ENCODE results near the gene GALNT10. TPM values are rescaled to one million over a fixed set of nuclear protein-coding genes. Genes with fewer than 3 reads are reported as not detected.

GALNT10 gene
- polyA plus RNA-seq, 1 of the 3 experiments (the other 2 are of a cell fraction): 56.3 TPM

- TF ChIP-seq CTCF (IDR thresholded peaks at IDR 0.05): no peak
- TF ChIP-seq NFIC (IDR thresholded peaks at IDR 0.05; ENCODE audit: borderline replicate concordance): no peak
Measured at GRCh38 chr5:154209591-154210081, 19.1 kb downstream of the GALNT10 start (continued).

- H3K27ac ChIP-seq (ENCODE audit: low read depth in 2 of 2, low read length in 1 of 2): peak overlapping the region in 1 of 2 experiments; percentile 76; a peak in 1 of 4 replicates
- H2AFZ ChIP-seq (ENCODE audit: low read depth): no peak overlapping the region
- no peak for DNase-seq
- CTCF ChIA-PET: interaction anchor here (1.1 kb wide), 1 partner anchor 9 kb away, joined by 4 read pairs; no protein-coding TSS in a partner anchor
- no peaks in the 10 kb centered on the region for H3K27me3 ChIP-seq (ENCODE audit: insufficient read depth)
- H3K9ac ChIP-seq: no peak overlapping the region
- no peak overlapping the region for H3K4me2 ChIP-seq
- H3K4me3 ChIP-seq (ENCODE audit: low read depth in 2 of 2, low read length in 1 of 2): no peak overlapping the region
- H4K20me1 ChIP-seq (ENCODE audit: insufficient read depth): no peaks in the 10 kb centered on the region
- POLR2A ChIA-PET: no interaction called here
- H3K36me3 ChIP-seq (replicated peaks in 1 of 2; ENCODE audit: control insufficient read depth in 1 of 2, insufficient read depth in 2 of 2, low read length in 1 of 2): peaks cover 4 to 13% of the 10 kb centered on the region in 2 experiments
- H3K9me2 ChIP-seq: no peaks in the 10 kb centered on the region
- peaks cover 38% of the 10 kb centered on the region for H3F3A ChIP-seq (replicated peaks; ENCODE audit: insufficient read depth)
- H3K4me1 ChIP-seq (ENCODE audit: control insufficient read depth in 1 of 2, insufficient read depth in 2 of 2, low read depth in 1 of 2, low read length in 1 of 2): peaks cover 4 to 29% of the 10 kb centered on the region in 2 experiments
- no peaks in the 10 kb centered on the region for H3K9me3 ChIP-seq
- TF ChIP-seq CHD2 (IDR thresholded peaks at IDR 0.05; ENCODE audit: low read length, partially characterized antibody): no peak
- no peak for TF ChIP-seq RAD21 (IDR thresholded peaks at IDR 0.05; ENCODE audit: low read length)
- TF ChIP-seq FOSL2 (IDR thresholded peaks at IDR 0.05; ENCODE audit: borderline replicate concordance, low read depth): no peak
- TF ChIP-seq, protein P1, sequence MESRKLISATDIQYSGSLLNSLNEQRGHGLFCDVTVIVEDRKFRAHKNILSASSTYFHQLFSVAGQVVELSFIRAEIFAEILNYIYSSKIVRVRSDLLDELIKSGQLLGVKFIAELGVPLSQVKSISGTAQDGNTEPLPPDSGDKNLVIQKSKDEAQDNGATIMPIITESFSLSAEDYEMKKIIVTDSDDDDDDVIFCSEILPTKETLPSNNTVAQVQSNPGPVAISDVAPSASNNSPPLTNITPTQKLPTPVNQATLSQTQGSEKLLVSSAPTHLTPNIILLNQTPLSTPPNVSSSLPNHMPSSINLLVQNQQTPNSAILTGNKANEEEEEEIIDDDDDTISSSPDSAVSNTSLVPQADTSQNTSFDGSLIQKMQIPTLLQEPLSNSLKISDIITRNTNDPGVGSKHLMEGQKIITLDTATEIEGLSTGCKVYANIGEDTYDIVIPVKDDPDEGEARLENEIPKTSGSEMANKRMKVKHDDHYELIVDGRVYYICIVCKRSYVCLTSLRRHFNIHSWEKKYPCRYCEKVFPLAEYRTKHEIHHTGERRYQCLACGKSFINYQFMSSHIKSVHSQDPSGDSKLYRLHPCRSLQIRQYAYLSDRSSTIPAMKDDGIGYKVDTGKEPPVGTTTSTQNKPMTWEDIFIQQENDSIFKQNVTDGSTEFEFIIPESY (IDR thresholded peaks at IDR 0.05; ENCODE audit: borderline replicate concordance, low read depth): no peak
- TF ChIP-seq MEF2A (IDR thresholded peaks at IDR 0.05; ENCODE audit: borderline replicate concordance, low read depth): no peak
- no peak for TF ChIP-seq MXI1 (IDR thresholded peaks at IDR 0.05; ENCODE audit: low read depth, low read length)
- no peak for TF ChIP-seq POLR2AphosphoS5 (IDR thresholded peaks at IDR 0.05; ENCODE audit: low read depth, low read length)
- TF ChIP-seq EZH2phosphoT487 (IDR thresholded peaks at IDR 0.05; ENCODE audit: borderline replicate concordance, low read depth): no peak
- no peak for TF ChIP-seq FOXM1 (IDR thresholded peaks at IDR 0.05; ENCODE audit: low read depth)
- no peak for TF ChIP-seq YY1 (IDR thresholded peaks at IDR 0.05; ENCODE audit: low read depth)
- no peak for TF ChIP-seq NFIC (IDR thresholded peaks at IDR 0.05; ENCODE audit: borderline replicate concordance)
- H3K79me2 ChIP-seq (ENCODE audit: insufficient read depth): peaks cover 86% of the 10 kb centered on the region
- WGBS (ENCODE audit: low lambda C conversion rate): 60% methylated on average over 2 of the region's 2 CpGs
Measured at GRCh38 chr5:154210163-154210562, 19.6 kb downstream of the GALNT10 start.
